DOHH2 (cell line): ENCODE data around the gene FTSJ3.

Experiments used
- H3F3A ChIP-seq: fragments of 200-600 bp; sonication (generic), shearing (Covaris generic); 2 replicates; pipeline ENCODE4 v1.6.0; 2016; ENCODE audit warnings: antibody characterized with exemption, mild to moderate bottlenecking; ENCODE audit not compliant: control insufficient read depth, insufficient read depth
- H3K27ac ChIP-seq: fragments of 200-600 bp; sonication (generic); 2 replicates; pipeline ENCODE4 v1.5.1; 2014; ENCODE audit warnings: low read depth, mild to moderate bottlenecking, low read length, moderate library complexity
- H3K27me3 ChIP-seq: fragments of 200-600 bp; sonication (generic); 2 replicates; pipeline ENCODE4 v1.6.1; 2014; ENCODE audit warnings: mild to moderate bottlenecking, low read length, mixed read lengths; ENCODE audit not compliant: control insufficient read depth
- H3K36me3 ChIP-seq: fragments of 200-600 bp; sonication (generic); 2 replicates; pipeline ENCODE4 v1.6.1; 2014; ENCODE audit warnings: mild to moderate bottlenecking, low read length, moderate library complexity, mixed read lengths; ENCODE audit not compliant: control insufficient read depth
- H3K4me1 ChIP-seq: fragments of 200-600 bp; sonication (generic); 2 replicates; pipeline ENCODE4 v1.6.1; 2014; ENCODE audit warnings: mild to moderate bottlenecking, low read length, mixed read lengths; ENCODE audit not compliant: control insufficient read depth
- H3K4me2 ChIP-seq: fragments of 200-600 bp; sonication (generic); 2 replicates; pipeline ENCODE4 v1.6.0; 2014; ENCODE audit warnings: mild to moderate bottlenecking, low read length, moderate library complexity
- H3K4me3 ChIP-seq: fragments of 200-600 bp; sonication (generic); 2 replicates; pipeline ENCODE4 v1.5.1; 2014; ENCODE audit warnings: mild to moderate bottlenecking, low read length, mixed read lengths
- H3K79me2 ChIP-seq: fragments of 200-600 bp; sonication (generic); 2 replicates; pipeline ENCODE4 v1.6.1; 2014; ENCODE audit warnings: mild to moderate bottlenecking, low read length, mixed read lengths; ENCODE audit not compliant: control insufficient read depth
- H3K9me2 ChIP-seq: fragments of 200-600 bp; sonication (generic); replicated peaks from 2 replicates; pipeline ENCODE4 v1.6.1; 2014; ENCODE audit warnings: mild to moderate bottlenecking, low read length, mixed read lengths; ENCODE audit not compliant: control insufficient read depth
- H3K9me3 ChIP-seq: fragments of 200-600 bp; sonication (generic); 2 replicates; pipeline ENCODE4 v1.6.1; 2014; ENCODE audit warnings: antibody characterized with exemption, low read length, mixed read lengths; ENCODE audit not compliant: control insufficient read depth, insufficient read depth
- H4K20me1 ChIP-seq: fragments of 200-600 bp; sonication (generic); 2 replicates; pipeline ENCODE4 v1.6.0; 2014; ENCODE audit warnings: low read depth, mild to moderate bottlenecking, antibody characterized with exemption, low read length, moderate library complexity; ENCODE audit not compliant: control insufficient read depth, insufficient read depth
- EZH2phosphoT487 ChIP-seq: fragments of 200-600 bp; sonication (generic); IDR thresholded peaks from 2 replicates; pipeline ENCODE4 v1.6.1; 2017; ENCODE audit warnings: borderline replicate concordance, mild to moderate bottlenecking, antibody characterized with exemption, low read length, moderate library complexity, mixed read lengths
- TF ChIP-seq, protein P1 (sequence below): fragments of 200-600 bp; sonication (generic); IDR thresholded peaks from one replicate; pipeline ENCODE4 v1.5.1; 2014; ENCODE audit warnings: antibody characterized with exemption, mild to moderate bottlenecking, low read depth, low read length; ENCODE audit not compliant: poor library complexity, severe bottlenecking

The FTSJ3 gene

DNA sequence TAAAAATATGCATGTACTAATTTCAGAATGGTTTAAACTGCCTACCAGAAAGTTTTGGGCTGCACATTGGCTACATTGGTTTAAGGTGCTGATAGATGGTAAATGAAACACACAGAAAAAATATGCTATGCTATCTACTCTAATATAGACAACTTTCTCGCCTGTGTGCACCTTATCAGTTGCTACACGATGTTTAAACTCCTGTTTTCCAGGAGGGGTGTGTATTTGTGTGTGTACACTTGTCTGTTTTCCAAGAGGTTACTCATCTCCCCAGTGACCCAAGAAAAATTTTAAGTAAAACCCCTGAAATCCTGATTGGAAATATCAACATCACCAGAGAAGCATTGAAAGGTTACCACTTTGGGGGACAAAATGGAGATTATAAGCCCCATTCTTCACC is 21.9 kb downstream of the FTSJ3 start:
- Histone ChIP-seq H3K9me3 (no peaks in the 10 kb centered on the region), H3K27me3 (no peaks in the 10 kb centered on the region), H3K4me3 (no peak overlapping the region), H3K36me3 (peaks cover 93% of the 10 kb centered on the region), H3K27ac (no peak overlapping the region), H3K9me2 (no peaks in the 10 kb centered on the region), H3K4me2 (no peak overlapping the region), H4K20me1 (no peaks in the 10 kb centered on the region), H3K4me1 (peaks cover 9% of the 10 kb centered on the region; the same call in 1 of the 2 replicates), H3F3A (peaks cover 18% of the 10 kb centered on the region; the same call in 1 of the 2 replicates), H3K79me2 (no peaks in the 10 kb centered on the region)
- TF ChIP-seq EZH2phosphoT487, result no peak
- TF ChIP-seq, protein P1, sequence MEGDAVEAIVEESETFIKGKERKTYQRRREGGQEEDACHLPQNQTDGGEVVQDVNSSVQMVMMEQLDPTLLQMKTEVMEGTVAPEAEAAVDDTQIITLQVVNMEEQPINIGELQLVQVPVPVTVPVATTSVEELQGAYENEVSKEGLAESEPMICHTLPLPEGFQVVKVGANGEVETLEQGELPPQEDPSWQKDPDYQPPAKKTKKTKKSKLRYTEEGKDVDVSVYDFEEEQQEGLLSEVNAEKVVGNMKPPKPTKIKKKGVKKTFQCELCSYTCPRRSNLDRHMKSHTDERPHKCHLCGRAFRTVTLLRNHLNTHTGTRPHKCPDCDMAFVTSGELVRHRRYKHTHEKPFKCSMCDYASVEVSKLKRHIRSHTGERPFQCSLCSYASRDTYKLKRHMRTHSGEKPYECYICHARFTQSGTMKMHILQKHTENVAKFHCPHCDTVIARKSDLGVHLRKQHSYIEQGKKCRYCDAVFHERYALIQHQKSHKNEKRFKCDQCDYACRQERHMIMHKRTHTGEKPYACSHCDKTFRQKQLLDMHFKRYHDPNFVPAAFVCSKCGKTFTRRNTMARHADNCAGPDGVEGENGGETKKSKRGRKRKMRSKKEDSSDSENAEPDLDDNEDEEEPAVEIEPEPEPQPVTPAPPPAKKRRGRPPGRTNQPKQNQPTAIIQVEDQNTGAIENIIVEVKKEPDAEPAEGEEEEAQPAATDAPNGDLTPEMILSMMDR, result no peak

DNA sequence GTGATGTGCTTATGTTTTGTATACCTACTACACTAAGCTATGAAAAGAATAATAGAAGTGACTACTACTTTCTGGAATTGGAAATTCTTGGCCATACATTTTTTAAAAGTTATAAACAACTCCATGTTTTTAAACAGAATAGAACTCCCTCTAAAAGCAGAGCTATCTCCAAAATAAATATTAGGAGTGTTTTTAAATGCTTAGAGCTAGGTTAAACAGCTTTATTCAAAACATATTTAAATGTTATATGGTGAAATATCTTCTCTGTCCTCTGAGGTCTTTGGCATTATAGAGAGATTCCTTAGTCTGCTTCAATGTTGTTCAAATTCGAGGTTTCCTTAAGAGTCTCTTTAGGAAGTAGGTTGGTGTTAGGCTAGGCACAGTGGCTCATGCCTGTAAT is 23.1 kb downstream of the FTSJ3 start:
- Histone ChIP-seq H3F3A (peaks cover 8% of the 10 kb centered on the region; the same call in 1 of the 2 replicates), H3K36me3 (peaks cover 93% of the 10 kb centered on the region), H3K79me2 (0 out of 2 replicates have a peak, but pooled peaks cover 4% of the 10 kb centered on the region), H3K9me2 (no peaks in the 10 kb centered on the region), H3K9me3 (no peaks in the 10 kb centered on the region), H4K20me1 (no peaks in the 10 kb centered on the region), H3K4me2 (no peak overlapping the region), H3K4me1 (peaks cover 3% of the 10 kb centered on the region; the same call in 1 of the 2 replicates), H3K27ac (no peak overlapping the region), H3K27me3 (no peaks in the 10 kb centered on the region), H3K4me3 (no peak overlapping the region)
- TF ChIP-seq, protein P1, result no peak
- no peak for TF ChIP-seq EZH2phosphoT487

DNA sequence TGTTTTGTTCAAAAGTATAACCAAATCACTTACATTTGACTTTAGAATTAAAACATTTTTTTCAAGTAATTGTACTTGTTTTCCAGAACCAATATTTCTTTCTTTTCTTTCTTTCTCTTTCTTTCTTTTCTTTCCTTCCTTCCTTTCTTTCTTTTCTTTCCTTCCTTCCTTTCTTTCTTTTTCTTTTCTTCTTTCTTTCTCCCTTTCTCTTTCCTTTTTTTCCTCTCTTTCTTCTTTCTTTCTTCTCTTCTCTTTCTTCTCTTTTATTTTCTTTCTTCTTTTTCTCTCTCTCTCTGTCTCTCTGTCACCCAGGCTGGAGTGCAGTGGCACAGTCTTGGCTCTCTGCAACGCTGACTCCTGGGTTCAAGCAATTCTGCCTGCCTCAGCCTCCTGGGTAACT is 26.7 kb downstream of the FTSJ3 start:
- Histone ChIP-seq H4K20me1 (no peaks in the 10 kb centered on the region), H3K4me2 (no peak overlapping the region)

More for the DNA sequence above, 26.7 kb downstream of the FTSJ3 start:
- H3K36me3 ChIP-seq, result peaks cover 95% of the 10 kb centered on the region
- H3K9me3 ChIP-seq, result no peaks in the 10 kb centered on the region
- peaks cover 24% of the 10 kb centered on the region for H3K79me2 ChIP-seq
- no peak overlapping the region for H3K4me3 ChIP-seq
- no peaks in the 10 kb centered on the region for H3K9me2 ChIP-seq
- H3F3A ChIP-seq, result 0 out of 2 replicates have a peak, but pooled peaks cover 6% of the 10 kb centered on the region
- no peaks in the 10 kb centered on the region for H3K27me3 ChIP-seq
- H3K4me1 ChIP-seq, result no peaks in the 10 kb centered on the region
- no peak overlapping the region for H3K27ac ChIP-seq
- no peak for TF ChIP-seq EZH2phosphoT487
- TF ChIP-seq, protein P1, result no peak
